Measurements from ENCODE around the gene ZFPM1. TPM values are rescaled to one million over a fixed set of nuclear protein-coding genes. Genes with fewer than 3 reads are reported as not detected.

ZFPM1 gene
- total RNA-seq, 1 experiment from 2014 or later, result 14.6 TPM

GRCh38 chr16:88466949-88467348 lies 13.9 kb downstream of the ZFPM1 start:
- CTCF ChIA-PET, result no interaction called here
- RAD21 ChIA-PET (ENCODE audit: low non-redundant PET in 1 of 2, low total read pairs in 2 of 2, uncharacterized antibody in 2 of 2, unreplicated experiment in 2 of 2), result no interaction called here
- Histone ChIP-seq H3K9me2 (ENCODE audit: insufficient read depth) (no peaks in the 10 kb centered on the region), H3K4me3 (replicated peaks in 1 of 2; ENCODE audit: low read depth in 1 of 2, low read length in 2 of 2) (no peak overlapping the region), H3K4me2 (ENCODE audit: low read length) (no peak overlapping the region), H3K27me3 (ENCODE audit: insufficient read depth, low read length) (no peaks in the 10 kb centered on the region), H3K4me1 (ENCODE audit: control insufficient read depth in 1 of 2, insufficient read depth in 2 of 2, low read length in 2 of 2) (peaks cover 5 to 24% of the 10 kb centered on the region in 2 experiments; a peak in 3 of 4 replicates), H3K79me2 (ENCODE audit: insufficient read depth, low read length) (peaks cover 34% of the 10 kb centered on the region; the same call in 1 of the 2 replicates), H3K36me3 (ENCODE audit: control insufficient read depth in 1 of 2, insufficient read depth in 2 of 2, low read length in 2 of 2) (no peaks in the 10 kb centered on the region), H2AFZ (ENCODE audit: low read depth, low read length, poor library complexity, severe bottlenecking) (no peak overlapping the region), H4K20me1 (ENCODE audit: insufficient read depth) (peaks cover 3% of the 10 kb centered on the region; the same call in 1 of the 2 replicates), H3K27ac (ENCODE audit: low read depth, low read length) (no peak overlapping the region), H3K9ac (ENCODE audit: low read length) (no peak overlapping the region), H3K9me3 (ENCODE audit: control insufficient read depth in 1 of 2, insufficient read depth in 1 of 2, low read depth in 1 of 2, low read length in 2 of 2) (no peaks in the 10 kb centered on the region)
- POLR2A ChIA-PET, result no interaction called here
- no TSS peak for BruUV-seq (replicated peaks)
- intact Hi-C loops (cut with micrococcal nuclease), result no loop called here
- TF ChIP-seq CEBPB (IDR thresholded peaks at IDR 0.05; ENCODE audit: low read depth), result no peak
- TF ChIP-seq ZNF274 (IDR thresholded peaks at IDR 0.05; ENCODE audit: low read depth, low read length), result no peak
- no peak for TF ChIP-seq SP1 (IDR thresholded peaks at IDR 0.05; ENCODE audit: low read depth)
- TF ChIP-seq TCF7L2 (IDR thresholded peaks at IDR 0.05; ENCODE audit: borderline replicate concordance, extremely low read depth, insufficient read depth, insufficient read length), result no peak
- TF ChIP-seq POLR2AphosphoS5 (IDR thresholded peaks at IDR 0.05; ENCODE audit: low read depth, low read length), result no peak
- TF ChIP-seq SIN3A (IDR thresholded peaks at IDR 0.05; ENCODE audit: low read depth), result no peak
- ATAC-seq, result no peak
- no peak for DNase-seq (ENCODE audit: low read depth, low spot score)

GRCh38 chr16:88467541-88467944 lies 14.5 kb downstream of the ZFPM1 start:
- ChIA-PET CTCF (no interaction called here), POLR2A (no interaction called here), RAD21 (ENCODE audit: low non-redundant PET in 1 of 2, low total read pairs in 2 of 2, uncharacterized antibody in 2 of 2, unreplicated experiment in 2 of 2) (no interaction called here)
- no peaks in the 10 kb centered on the region for H3K9me2 ChIP-seq (ENCODE audit: insufficient read depth)
- no peak overlapping the region for H3K27ac ChIP-seq (ENCODE audit: low read depth, low read length)
- BruUV-seq (replicated peaks), result no TSS peak
- no peaks in the 10 kb centered on the region for H3K36me3 ChIP-seq (ENCODE audit: control insufficient read depth in 1 of 2, insufficient read depth in 2 of 2, low read length in 2 of 2)
- H3K27me3 ChIP-seq (ENCODE audit: insufficient read depth, low read length), result no peaks in the 10 kb centered on the region
- H3K9ac ChIP-seq (ENCODE audit: low read length), result no peak overlapping the region
- H3K9me3 ChIP-seq (ENCODE audit: control insufficient read depth in 1 of 2, insufficient read depth in 1 of 2, low read depth in 1 of 2, low read length in 2 of 2), result no peaks in the 10 kb centered on the region
- intact Hi-C loops (cut with micrococcal nuclease), result no loop called here
- peaks cover 3% of the 10 kb centered on the region; the same call in 1 of the 2 replicates for H4K20me1 ChIP-seq (ENCODE audit: insufficient read depth)
- TF ChIP-seq POLR2A (IDR thresholded peaks at IDR 0.05; ENCODE audit: borderline replicate concordance, extremely low read depth, insufficient read depth, insufficient read length), result no peak
- no peak for TF ChIP-seq ZBTB33 (IDR thresholded peaks at IDR 0.05; ENCODE audit: extremely low read depth, insufficient replicate concordance, low read length)
- no peak for TF ChIP-seq POLR2AphosphoS5 (IDR thresholded peaks at IDR 0.05; ENCODE audit: low read depth, low read length)
- no peak overlapping the region for H3K4me2 ChIP-seq (ENCODE audit: low read length)
- H3K79me2 ChIP-seq (ENCODE audit: insufficient read depth, low read length), result peaks cover 29% of the 10 kb centered on the region; the same call in 1 of the 2 replicates
- DNase-seq (ENCODE audit: low read depth, low spot score), result no peak
- no peak for ATAC-seq
- H2AFZ ChIP-seq (ENCODE audit: low read depth, low read length, poor library complexity, severe bottlenecking), result no peak overlapping the region
- no peak overlapping the region for H3K4me3 ChIP-seq (replicated peaks in 1 of 2; ENCODE audit: low read depth in 1 of 2, low read length in 2 of 2)
- H3K4me1 ChIP-seq (ENCODE audit: control insufficient read depth in 1 of 2, insufficient read depth in 2 of 2, low read length in 2 of 2), result peaks cover 4 to 21% of the 10 kb centered on the region in 2 experiments; a peak in 3 of 4 replicates

All from HCT116 (cell line).